HEK293T (cell line): Measurements from ENCODE around the gene MT2A.

Experiments
- CTCF ChIA-PET: fragments of 350-600 bp; formaldehyde crosslinking; extraction: SDS; loops from one replicate; lab custom pipeline; 2021; ENCODE audit warnings: antibody characterized with exemption, inconsistent platforms; lab: Yijun Ruan, JAX
- POLR2A ChIA-PET: fragments of 350-600 bp; formaldehyde crosslinking; extraction: SDS; loops from one replicate; lab custom pipeline; 2020; ENCODE audit warnings: antibody characterized with exemption, inconsistent platforms; lab: Yijun Ruan, JAX
- DNase-seq: peaks from one replicate; pipeline ENCODE4 v3.0.0; 2012; ENCODE audit warnings: mixed read lengths; ENCODE audit errors: extremely low spot score
- ARNT ChIP-seq: fragments of 450-650 bp; IDR thresholded peaks from 2 replicates; pipeline ENCODE4 v1.6.1; 2017; ENCODE audit warnings: mild to moderate bottlenecking
- BHLHE40 ChIP-seq: fragments of 450-650 bp; IDR thresholded peaks from 2 replicates; pipeline ENCODE4 v1.6.1; 2016; ENCODE audit warnings: mild to moderate bottlenecking, moderate library complexity, borderline replicate concordance
- CTBP1 ChIP-seq: fragments of 450-650 bp; IDR thresholded peaks from 2 replicates; pipeline ENCODE4 v1.6.1; 2016; ENCODE audit warnings: borderline replicate concordance
- ELF4 ChIP-seq: fragments of 450-650 bp; IDR thresholded peaks from 2 replicates; pipeline ENCODE4 v1.6.1; 2017; ENCODE audit warnings: antibody characterized with exemption
- FOXA1 ChIP-seq: fragments of 450-650 bp; IDR thresholded peaks from 2 replicates; pipeline ENCODE4 v1.6.1; 2016; ENCODE audit warnings: mild to moderate bottlenecking
- FOXK2 ChIP-seq: fragments of 450-650 bp; IDR thresholded peaks from 2 replicates; pipeline ENCODE4 v1.6.1; 2016; ENCODE audit warnings: mild to moderate bottlenecking
- FOXM1 ChIP-seq: fragments of 450-650 bp; IDR thresholded peaks from 2 replicates; pipeline ENCODE4 v1.6.1; 2017; ENCODE audit warnings: mild to moderate bottlenecking, borderline replicate concordance
- HDGF ChIP-seq: fragments of 450-650 bp; IDR thresholded peaks from 2 replicates; pipeline ENCODE4 v1.6.1; 2017; ENCODE audit warnings: antibody characterized with exemption, borderline replicate concordance
- L3MBTL2 ChIP-seq: fragments of 450-650 bp; conservative IDR thresholded peaks from 2 replicates; pipeline ENCODE4 v1.6.1; 2016; ENCODE audit warnings: mild to moderate bottlenecking
- LEF1 ChIP-seq: fragments of 450-650 bp; IDR thresholded peaks from 2 replicates; pipeline ENCODE4 v1.6.1; 2017; ENCODE audit warnings: mild to moderate bottlenecking, borderline replicate concordance
- NFRKB ChIP-seq: fragments of 450-650 bp; IDR thresholded peaks from 2 replicates; pipeline ENCODE4 v1.6.1; 2016; ENCODE audit warnings: mild to moderate bottlenecking, moderate library complexity
- PKNOX1 ChIP-seq: fragments of 450-650 bp; IDR thresholded peaks from 2 replicates; pipeline ENCODE4 v1.6.1; 2016
- SP1 ChIP-seq: fragments of 450-650 bp; IDR thresholded peaks from 2 replicates; pipeline ENCODE4 v1.6.1; 2017
- SUZ12 ChIP-seq: fragments of 450-650 bp; IDR thresholded peaks from 2 replicates; pipeline ENCODE4 v1.6.1; 2016; ENCODE audit warnings: mild to moderate bottlenecking
- TARDBP ChIP-seq: fragments of 450-650 bp; IDR thresholded peaks from 2 replicates; pipeline ENCODE4 v1.6.1; 2016
- ZNF384 ChIP-seq: fragments of 450-650 bp; IDR thresholded peaks from 2 replicates; pipeline ENCODE4 v1.6.1; 2016

The MT2A gene

GRCh38 chr16:56594292-56594619, 14.1 kb upstream of the MT2A start:
- ChIA-PET CTCF (no interaction called here), POLR2A (no interaction called here)
- DNase-seq, result no peak
- TF ChIP-seq SUZ12 (no peak), LEF1 (no peak)

- TF ChIP-seq FOXM1 (no peak), HDGF (no peak), FOXA1 (no peak), LEF1 (no peak), ZNF384 (no peak), SUZ12 (no peak), PKNOX1 (no peak), SP1 (no peak), FOXK2 (no peak), CTBP1 (no peak), TARDBP (no peak), ARNT (no peak), ELF4 (no peak), BHLHE40 (no peak), NFRKB (no peak), L3MBTL2 (no peak)
- CTCF ChIA-PET, result interaction anchor here (0.6 to 1.9 kb wide), 11 partner anchors 8 to 1077 kb away, joined by 3 to 15 read pairs (median 5); no protein-coding TSS in a partner anchor
- DNase-seq, result peak; percentile 52
- POLR2A ChIA-PET, result no interaction called here
Observed at GRCh38 chr16:56600398-56600999, 7.9 kb upstream of the MT2A start.

- CTCF ChIA-PET, result interaction anchor here (0.9 to 1.9 kb wide), 4 partner anchors 14 to 100 kb away, joined by 4 to 15 read pairs (median 8); no protein-coding TSS in a partner anchor
- POLR2A ChIA-PET, result no interaction called here
- no peak for DNase-seq
- TF ChIP-seq ZNF384 (no peak), CTBP1 (no peak), PKNOX1 (no peak), ARNT (no peak), HDGF (no peak), TARDBP (no peak)
Observed at GRCh38 chr16:56601325-56601724, 7.1 kb upstream of the MT2A start.

GRCh38 chr16:56603589-56603988, 4.8 kb upstream of the MT2A start:
- peak; percentile 47 for DNase-seq
- CTCF ChIA-PET, result interaction anchor here (0.8 to 1.1 kb wide), 3 partner anchors 9 to 98 kb away, joined by 3 to 9 read pairs (median 4); no protein-coding TSS in a partner anchor
- POLR2A ChIA-PET, result interaction anchor here (1.2 kb wide), 1 partner anchor 98 kb away, joined by 5 read pairs; no protein-coding TSS in a partner anchor
- TF ChIP-seq PKNOX1, result peak; percentile 76
- TF ChIP-seq ARNT, result no peak

GRCh38 chr16:56604966-56605365, 3.4 kb upstream of the MT2A start:
- DNase-seq, result no peak
- TF ChIP-seq TARDBP (no peak), NFRKB (no peak), ARNT (no peak), HDGF (no peak), ELF4 (no peak), LEF1 (no peak), FOXA1 (no peak), FOXK2 (no peak), BHLHE40 (no peak), L3MBTL2 (no peak), PKNOX1 (no peak), SP1 (no peak), ZNF384 (no peak), SUZ12 (no peak), FOXM1 (no peak)
- POLR2A ChIA-PET, result interaction anchor here (1.2 kb wide), 1 partner anchor 96 kb away, joined by 3 read pairs; no protein-coding TSS in a partner anchor
- CTCF ChIA-PET, result interaction anchor here (0.6 to 0.9 kb wide), 2 partner anchors 25 to 248 kb away, joined by 3 read pairs; no protein-coding TSS in a partner anchor

GRCh38 chr16:56605475-56605874, 2.9 kb upstream of the MT2A start:
- ChIA-PET CTCF (no interaction called here), POLR2A (no interaction called here)
- TF ChIP-seq FOXA1 (no peak), CTBP1 (no peak), ZNF384 (no peak), PKNOX1 (no peak)
- DNase-seq, result no peak
